ENCODE data around the gene EPHB2. TPM values are rescaled to one million over a fixed set of nuclear protein-coding genes. Genes with fewer than 3 reads are reported as not detected.
A peak's percentile ranks its signal among the peaks of the same experiment; 100 is the strongest.

Gene EPHB2
- total and polyA plus RNA-seq, 2 of the 13 experiments (the other 11 are each of a cell fraction or from before 2014, with no cell fraction given) = 0.03 to 0.11 TPM

GRCh38 chr1:22747735-22748073, 37.1 kb downstream of the EPHB2 start:
- intact Hi-C loops (cut with micrococcal nuclease; ENCODE audit: unreplicated experiment) = no loop called here
- Histone ChIP-seq H3K4me3 (replicated peaks in 1 of 3; ENCODE audit: insufficient read depth in 1 of 3, low read depth in 2 of 3, low read length in 3 of 3) (no peak overlapping the region), H3K9me3 (ENCODE audit: low read length) (no peaks in the 10 kb centered on the region), H3K9ac (ENCODE audit: insufficient read depth, low read depth, low read length) (no peak overlapping the region), H3K27me3 (ENCODE audit: control insufficient read depth in 1 of 2, insufficient read depth in 2 of 2, low read length in 2 of 2) (peaks cover 0 to 2% of the 10 kb centered on the region in 2 experiments; a peak in 1 of 5 replicates), H4K20me1 (ENCODE audit: insufficient read depth, low read length) (no peaks in the 10 kb centered on the region), H3K4me2 (ENCODE audit: low read depth, low read length) (no peak overlapping the region), H3K36me3 (replicated peaks in 1 of 2; ENCODE audit: control insufficient read depth in 1 of 2, insufficient read depth in 2 of 2, low read length in 2 of 2) (no peaks in the 10 kb centered on the region), H3K4me1 (ENCODE audit: insufficient read depth, low read length) (0 out of 2 replicates have a peak, but pooled peaks cover 4% of the 10 kb centered on the region), H3K27ac (ENCODE audit: extremely low read length, insufficient read depth, low read length) (no peak overlapping the region), H2AFZ (ENCODE audit: low read length) (no peak overlapping the region), H3K79me2 (ENCODE audit: insufficient read depth, low read length) (no peaks in the 10 kb centered on the region)
- FAIRE-seq = no peak
- TF ChIP-seq GMEB2 (CRISPR knock-in tag; IDR thresholded peaks at IDR 0.05; ENCODE audit: low read depth) (no peak), ARNT2 (CRISPR knock-in tag; IDR thresholded peaks at IDR 0.05; ENCODE audit: low read depth) (no peak), ZNF768 (CRISPR knock-in tag; IDR thresholded peaks at IDR 0.05) (peak; percentile 80), ARHGAP35 (CRISPR knock-in tag; IDR thresholded peaks at IDR 0.05; ENCODE audit: borderline replicate concordance) (no peak)
- no peak for ATAC-seq
- CTCF ChIA-PET (ENCODE audit: low intra/inter-chr PET ratio, low total read pairs) = no interaction called here
- DNase-seq (ENCODE audit: low spot score) = no peak
- in situ Hi-C loops (cut with HindIII; ENCODE audit: extremely low pct_ligation_motif_present, low pct_unique_long_range_greater_than_20kb) = no loop called here
- no TSS peak for BruUV-seq (replicated peaks)
- POLR2A ChIA-PET = no interaction called here
- 0% methylated on average over 1 of the region's 4 CpGs for WGBS (ENCODE audit: low lambda C conversion rate)

- Histone ChIP-seq H3K4me3 (replicated peaks in 1 of 3; ENCODE audit: insufficient read depth in 1 of 3, low read depth in 2 of 3, low read length in 3 of 3) (no peak overlapping the region), H3K27me3 (ENCODE audit: control insufficient read depth in 1 of 2, insufficient read depth in 2 of 2, low read length in 2 of 2) (peaks cover 0 to 2% of the 10 kb centered on the region in 2 experiments; a peak in 1 of 5 replicates), H3K9me3 (ENCODE audit: low read length) (no peaks in the 10 kb centered on the region), H3K4me2 (ENCODE audit: low read depth, low read length) (no peak overlapping the region), H2AFZ (ENCODE audit: low read length) (no peak overlapping the region), H3K4me1 (ENCODE audit: insufficient read depth, low read length) (0 out of 2 replicates have a peak, but pooled peaks cover 4% of the 10 kb centered on the region), H3K27ac (ENCODE audit: extremely low read length, insufficient read depth, low read length) (no peak overlapping the region), H3K79me2 (ENCODE audit: insufficient read depth, low read length) (no peaks in the 10 kb centered on the region), H3K9ac (ENCODE audit: insufficient read depth, low read depth, low read length) (no peak overlapping the region), H4K20me1 (ENCODE audit: insufficient read depth, low read length) (no peaks in the 10 kb centered on the region), H3K36me3 (replicated peaks in 1 of 2; ENCODE audit: control insufficient read depth in 1 of 2, insufficient read depth in 2 of 2, low read length in 2 of 2) (no peaks in the 10 kb centered on the region)
- no peak for TF ChIP-seq ZSCAN30 (CRISPR knock-in tag; IDR thresholded peaks at IDR 0.05)
- peak; percentile 46; the same call in 1 of the 2 replicates for TF ChIP-seq ZNF24 (IDR thresholded peaks at IDR 0.05)
- TF ChIP-seq ATAD3A (CRISPR knock-in tag; IDR thresholded peaks at IDR 0.05) = no peak
- TF ChIP-seq PHF8 (CRISPR knock-in tag; IDR thresholded peaks at IDR 0.05) = no peak
- TF ChIP-seq ZNF713 (CRISPR knock-in tag; IDR thresholded peaks at IDR 0.05) = no peak
- TF ChIP-seq FIP1L1 (IDR thresholded peaks at IDR 0.05; ENCODE audit: borderline replicate concordance, insufficient read depth, low read depth, low read length) = no peak
- no peak for TF ChIP-seq ZNF430 (CRISPR knock-in tag; IDR thresholded peaks at IDR 0.05)
- whole genome bisulfite sequencing (ENCODE audit: low lambda C conversion rate) = 34% methylated on average over 2 of the region's 4 CpGs
- CTCF ChIA-PET (ENCODE audit: low intra/inter-chr PET ratio, low total read pairs) = no interaction called here
- no peak for FAIRE-seq
- ATAC-seq = no peak
- POLR2A ChIA-PET = no interaction called here
- intact Hi-C loops (cut with micrococcal nuclease; ENCODE audit: unreplicated experiment) (no loop called here), in situ Hi-C loops (cut with HindIII; ENCODE audit: extremely low pct_ligation_motif_present, low pct_unique_long_range_greater_than_20kb) (no loop called here)
- no TSS peak for BruUV-seq (replicated peaks)
- DNase-seq (ENCODE audit: low spot score) = no peak
Measured at GRCh38 chr1:22749503-22749902, 38.9 kb downstream of the EPHB2 start.

Data from HepG2 (cell line).